SU-DHL-6 (cell line): ENCODE data around the gene CNOT11.

Experiments used
- H2AFZ ChIP-seq: fragments of 200-600 bp; sonication (generic); 2 replicates; pipeline ENCODE4 v1.6.1; 2014; ENCODE audit warnings: low read depth, mild to moderate bottlenecking, moderate library complexity, mixed read lengths, antibody characterized with exemption, low read length; ENCODE audit not compliant: severe bottlenecking
- H3F3A ChIP-seq: fragments of 200-600 bp; shearing (Covaris generic); 2 replicates; pipeline ENCODE4 v1.6.0; 2016; ENCODE audit warnings: antibody characterized with exemption, mild to moderate bottlenecking; ENCODE audit not compliant: insufficient read depth
- H3K27ac ChIP-seq: fragments of 200-600 bp; sonication (generic); 2 replicates; pipeline ENCODE4 v1.5.1; 2016; ENCODE audit warnings: low read depth, mild to moderate bottlenecking, low read length, moderate library complexity, mixed read lengths
- H3K27me3 ChIP-seq: fragments of 200-600 bp; sonication (generic), shearing (Covaris generic); 2 replicates; pipeline ENCODE4 v1.6.0; 2014; ENCODE audit warnings: mild to moderate bottlenecking, low read length
- H3K36me3 ChIP-seq: fragments of 200-600 bp; sonication (generic); 2 replicates; pipeline ENCODE4 v1.6.1; 2014; ENCODE audit warnings: mild to moderate bottlenecking, low read length, mixed read lengths
- H3K4me2 ChIP-seq: fragments of 300-600, 200-600 bp; shearing (Covaris generic), sonication (generic); 2 replicates; pipeline ENCODE4 v1.6.0; 2014; ENCODE audit warnings: low read length, low read depth, mild to moderate bottlenecking; ENCODE audit not compliant: poor library complexity, severe bottlenecking
- H3K4me3 ChIP-seq: fragments of 200-600 bp; sonication (generic); 2 replicates; pipeline ENCODE4 v1.5.1; 2014; ENCODE audit warnings: antibody characterized with exemption, low read length, mild to moderate bottlenecking, mixed read lengths; ENCODE audit not compliant: insufficient read depth, poor library complexity, severe bottlenecking
- H3K79me2 ChIP-seq: fragments of 200-600 bp; sonication (generic); 2 replicates; pipeline ENCODE4 v1.6.1; 2014; ENCODE audit warnings: mild to moderate bottlenecking, low read length, moderate library complexity; ENCODE audit not compliant: insufficient read depth
- H3K9ac ChIP-seq: fragments of 200-600 bp; sonication (generic); 2 replicates; pipeline ENCODE4 v1.7.0; 2014; ENCODE audit warnings: mild to moderate bottlenecking, low read length
- H3K9me2 ChIP-seq: fragments of 200-600 bp; sonication (generic); replicated peaks from 2 replicates; pipeline ENCODE4 v1.6.1; 2014; ENCODE audit warnings: low read length; ENCODE audit not compliant: insufficient read depth
- H3K9me3 ChIP-seq: fragments of 200-600 bp; sonication (generic); 2 replicates; pipeline ENCODE4 v1.6.1; 2014; ENCODE audit warnings: low read length, mixed read lengths; ENCODE audit not compliant: insufficient read depth
- H4K20me1 ChIP-seq: fragments of 200-600 bp; sonication (generic); 2 replicates; pipeline ENCODE4 v1.6.1; 2014; ENCODE audit warnings: low read depth, mild to moderate bottlenecking, antibody characterized with exemption, low read length, moderate library complexity, mixed read lengths
- EZH2phosphoT487 ChIP-seq: fragments of 200-600 bp; sonication (generic), shearing (Covaris generic); conservative IDR thresholded peaks from 2 replicates; pipeline ENCODE4 v1.6.1; 2018; ENCODE audit warnings: mild to moderate bottlenecking, antibody characterized with exemption, low read length, moderate library complexity, mixed read lengths
- TF ChIP-seq, protein P1 (sequence below): fragments of 200-600 bp; sonication (generic); IDR thresholded peaks from one replicate; pipeline ENCODE4 v1.5.1; 2017; ENCODE audit warnings: antibody characterized with exemption, mild to moderate bottlenecking, low read length, moderate library complexity; ENCODE audit not compliant: insufficient read depth, poor library complexity, severe bottlenecking

CNOT11 gene

DNA sequence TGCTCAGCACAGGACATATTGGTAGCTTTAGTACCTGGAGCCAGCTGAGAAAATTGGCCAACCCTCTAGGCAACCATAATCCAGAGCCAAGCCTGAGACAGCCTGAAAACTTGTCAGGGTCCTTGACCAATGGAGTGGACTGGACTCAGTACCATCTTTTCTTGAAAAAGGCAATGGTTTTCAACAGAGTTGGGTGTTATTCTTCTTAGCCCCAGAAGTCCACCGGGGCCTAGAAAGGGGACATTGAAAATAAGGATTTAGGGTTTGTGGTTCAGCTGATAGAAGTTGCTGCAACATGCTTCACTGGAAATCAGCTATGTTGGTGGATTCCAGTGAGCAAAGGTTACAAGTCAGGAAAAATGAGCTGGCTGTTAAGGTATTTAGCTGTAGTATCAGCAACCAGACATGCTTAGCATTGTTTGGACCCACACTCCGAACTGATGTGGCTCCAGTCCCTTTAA is 22.1 kb upstream of the CNOT11 start:
- H3K4me2 ChIP-seq, result no peak overlapping the region
- H3F3A ChIP-seq, result no peaks in the 10 kb centered on the region
- TF ChIP-seq, protein P1, sequence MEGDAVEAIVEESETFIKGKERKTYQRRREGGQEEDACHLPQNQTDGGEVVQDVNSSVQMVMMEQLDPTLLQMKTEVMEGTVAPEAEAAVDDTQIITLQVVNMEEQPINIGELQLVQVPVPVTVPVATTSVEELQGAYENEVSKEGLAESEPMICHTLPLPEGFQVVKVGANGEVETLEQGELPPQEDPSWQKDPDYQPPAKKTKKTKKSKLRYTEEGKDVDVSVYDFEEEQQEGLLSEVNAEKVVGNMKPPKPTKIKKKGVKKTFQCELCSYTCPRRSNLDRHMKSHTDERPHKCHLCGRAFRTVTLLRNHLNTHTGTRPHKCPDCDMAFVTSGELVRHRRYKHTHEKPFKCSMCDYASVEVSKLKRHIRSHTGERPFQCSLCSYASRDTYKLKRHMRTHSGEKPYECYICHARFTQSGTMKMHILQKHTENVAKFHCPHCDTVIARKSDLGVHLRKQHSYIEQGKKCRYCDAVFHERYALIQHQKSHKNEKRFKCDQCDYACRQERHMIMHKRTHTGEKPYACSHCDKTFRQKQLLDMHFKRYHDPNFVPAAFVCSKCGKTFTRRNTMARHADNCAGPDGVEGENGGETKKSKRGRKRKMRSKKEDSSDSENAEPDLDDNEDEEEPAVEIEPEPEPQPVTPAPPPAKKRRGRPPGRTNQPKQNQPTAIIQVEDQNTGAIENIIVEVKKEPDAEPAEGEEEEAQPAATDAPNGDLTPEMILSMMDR, result no peak
- no peak for TF ChIP-seq EZH2phosphoT487
- H3K9me2 ChIP-seq, result no peaks in the 10 kb centered on the region
- H3K4me3 ChIP-seq, result no peak overlapping the region
- no peaks in the 10 kb centered on the region for H3K79me2 ChIP-seq
- no peaks in the 10 kb centered on the region for H4K20me1 ChIP-seq
- no peak overlapping the region for H2AFZ ChIP-seq
- H3K36me3 ChIP-seq, result no peaks in the 10 kb centered on the region; the same call in 1 of the 2 replicates
- no peaks in the 10 kb centered on the region for H3K27me3 ChIP-seq
- H3K27ac ChIP-seq, result no peak overlapping the region
- no peaks in the 10 kb centered on the region for H3K9me3 ChIP-seq
- H3K9ac ChIP-seq, result no peak overlapping the region

DNA sequence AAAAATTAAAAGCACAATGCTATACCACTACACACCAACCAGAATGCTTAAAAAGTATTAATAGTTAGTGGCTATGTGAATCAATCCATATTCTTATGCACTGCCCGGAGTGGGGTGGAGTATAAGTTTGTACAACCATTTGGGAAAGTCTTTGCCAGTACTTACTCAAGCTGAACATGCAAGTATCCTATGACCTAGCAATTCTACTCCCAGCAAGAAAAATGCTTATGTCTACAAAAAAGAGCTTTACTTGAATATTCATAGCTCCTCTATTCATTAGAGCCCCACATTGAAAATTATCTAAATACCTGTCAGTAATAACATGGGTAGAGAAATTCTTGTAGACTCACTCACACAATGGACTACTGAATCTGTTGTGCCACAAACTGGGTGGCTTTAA is 21.4 kb upstream of the CNOT11 start:
- H3K9me2 ChIP-seq, result no peaks in the 10 kb centered on the region
- H3K27me3 ChIP-seq, result no peaks in the 10 kb centered on the region
- no peaks in the 10 kb centered on the region for H4K20me1 ChIP-seq
- H3K4me3 ChIP-seq, result no peak overlapping the region
- TF ChIP-seq, protein P1, result no peak
- TF ChIP-seq EZH2phosphoT487, result no peak
- no peak overlapping the region for H3K27ac ChIP-seq
- H3K36me3 ChIP-seq, result no peaks in the 10 kb centered on the region; the same call in 1 of the 2 replicates
- H3K4me2 ChIP-seq, result no peak overlapping the region
- no peaks in the 10 kb centered on the region for H3F3A ChIP-seq
- no peak overlapping the region for H2AFZ ChIP-seq
- H3K79me2 ChIP-seq, result no peaks in the 10 kb centered on the region
- H3K9ac ChIP-seq, result no peak overlapping the region
- H3K9me3 ChIP-seq, result no peaks in the 10 kb centered on the region

DNA sequence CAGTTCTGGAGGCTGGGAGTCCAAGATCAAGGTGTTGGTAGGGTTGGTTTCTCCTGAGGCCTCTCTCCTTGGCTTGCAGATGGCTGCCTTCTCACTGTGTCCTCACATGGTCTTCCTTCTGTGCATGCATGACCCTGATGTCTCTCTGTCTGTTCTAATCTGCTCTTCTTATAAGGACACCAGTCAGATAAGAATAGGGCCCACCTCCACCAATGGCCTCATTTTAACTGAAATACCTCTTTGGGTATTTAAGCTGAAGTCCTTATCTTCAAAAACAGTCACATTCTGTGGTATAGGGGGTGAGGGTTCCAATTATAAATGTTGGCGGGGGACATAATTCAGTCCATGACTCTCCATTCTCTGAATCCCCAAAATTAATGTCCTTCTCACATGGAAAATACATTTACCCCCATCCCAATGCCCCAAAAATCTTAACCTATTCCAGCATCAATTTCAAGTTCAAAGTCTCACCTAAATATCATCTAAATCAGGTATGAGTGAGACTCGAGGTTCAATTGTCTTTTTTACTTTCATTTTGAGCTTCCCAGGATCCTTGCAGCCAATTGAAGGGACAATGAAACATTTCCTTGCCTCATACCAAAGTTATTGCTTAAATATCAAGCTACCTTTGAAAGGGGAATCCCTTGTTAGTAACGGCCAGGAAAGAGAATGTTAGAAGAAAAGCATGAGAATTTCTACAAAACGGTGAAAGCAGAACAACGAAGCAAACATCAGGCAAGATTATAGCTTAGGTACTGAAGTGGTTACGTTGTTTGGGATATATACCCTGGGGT is 20.6 kb upstream of the CNOT11 start:
- Histone ChIP-seq H3F3A (no peaks in the 10 kb centered on the region), H3K4me3 (no peak overlapping the region), H3K4me2 (no peak overlapping the region), H3K27ac (no peak overlapping the region), H3K9me3 (no peaks in the 10 kb centered on the region), H3K9ac (no peak overlapping the region), H3K36me3 (no peaks in the 10 kb centered on the region; the same call in 1 of the 2 replicates), H2AFZ (no peak overlapping the region), H3K27me3 (no peaks in the 10 kb centered on the region), H3K9me2 (no peaks in the 10 kb centered on the region), H4K20me1 (no peaks in the 10 kb centered on the region), H3K79me2 (no peaks in the 10 kb centered on the region)
- no peak for TF ChIP-seq EZH2phosphoT487
- TF ChIP-seq, protein P1, result no peak
